ENCODE measurements around the gene CMC2.

CMC2 gene

GRCh38 chr16:81006813-81007695, at the start of gene CMC2, which contains the start of gene CENPN:
CMC2 (minus strand) TSS chr16:81006885; CDS start chr16:80997394, 9,491 bp downstream.
CENPN (plus strand) TSS chr16:81007214; CDS start chr16:81011940, 4,726 bp downstream.
- DNase-seq: peak; percentile 86

- no peak for DNase-seq
Observed at GRCh38 chr16:81053761-81054160, 47.1 kb upstream of the CMC2 start.

DNA sequence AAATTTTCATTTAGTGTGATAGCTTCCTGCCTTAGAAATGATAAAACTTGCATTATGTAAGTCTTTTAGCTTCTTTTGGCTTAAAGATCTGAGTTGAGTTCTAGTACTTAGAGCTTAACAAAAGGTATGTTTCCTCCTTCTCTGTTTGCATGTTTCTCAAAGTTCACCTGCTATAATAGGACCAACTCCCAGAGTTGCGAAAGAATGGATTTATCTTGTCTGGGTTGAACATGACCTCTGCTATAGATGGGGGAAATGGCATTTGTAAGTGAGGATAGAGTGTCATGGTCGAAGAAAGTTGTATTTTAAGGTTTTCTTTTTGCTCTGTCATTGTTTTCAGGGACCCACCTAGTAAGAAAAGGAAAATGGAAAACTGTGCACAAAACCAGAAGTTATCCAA, 36.1 kb upstream of the CMC2 start:
- DNase-seq: no peak

GRCh38 chr16:81041696-81042095, 35.0 kb upstream of the CMC2 start:
- no peak for DNase-seq

- DNase-seq: no peak
Observed at GRCh38 chr16:81040842-81041241, 34.2 kb upstream of the CMC2 start.

GRCh38 chr16:81040131-81040530, 33.4 kb upstream of the CMC2 start:
- no peak for DNase-seq

- no peak for DNase-seq
Observed at GRCh38 chr16:81036751-81037350, 30.2 kb upstream of the CMC2 start.

GRCh38 chr16:81035975-81036750, 29.5 kb upstream of the CMC2 start:
- DNase-seq: peak; percentile 2

DNA sequence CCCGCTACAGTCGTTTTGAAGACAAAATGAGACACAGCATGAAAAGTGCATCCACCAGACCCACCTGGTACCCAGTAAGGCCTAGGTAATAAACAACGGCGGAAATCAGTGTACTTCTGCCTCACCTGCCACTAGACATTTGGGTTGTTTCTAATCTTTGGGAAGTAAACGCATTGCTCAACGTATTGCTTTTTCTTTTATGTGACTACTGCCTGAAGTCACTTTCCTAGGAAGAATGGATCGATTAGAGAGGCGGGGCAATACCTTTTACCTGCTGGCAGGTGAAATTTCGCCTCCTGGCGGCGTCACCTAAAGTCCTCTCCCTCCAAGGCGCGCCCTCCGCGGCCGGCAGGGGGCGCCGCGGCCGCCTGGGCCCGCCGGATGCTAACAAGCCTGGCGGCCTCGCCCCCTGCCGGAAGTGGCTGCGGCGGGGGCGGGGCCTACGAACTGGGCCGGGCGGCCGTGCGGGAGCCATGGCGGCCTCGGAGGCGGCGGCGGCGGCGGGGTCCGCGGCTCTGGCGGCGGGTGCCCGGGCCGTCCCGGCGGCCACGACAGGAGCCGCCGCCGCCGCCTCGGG, 28.8 kb upstream of the CMC2 start, which contains the start of gene ATMIN:
Gene ATMIN, plus strand, starts transcription at position 445 of the 577 bp plus-strand sequence. Its CDS starts 29 bp downstream, at position 474.
- DNase-seq: peak; percentile 57

DNA sequence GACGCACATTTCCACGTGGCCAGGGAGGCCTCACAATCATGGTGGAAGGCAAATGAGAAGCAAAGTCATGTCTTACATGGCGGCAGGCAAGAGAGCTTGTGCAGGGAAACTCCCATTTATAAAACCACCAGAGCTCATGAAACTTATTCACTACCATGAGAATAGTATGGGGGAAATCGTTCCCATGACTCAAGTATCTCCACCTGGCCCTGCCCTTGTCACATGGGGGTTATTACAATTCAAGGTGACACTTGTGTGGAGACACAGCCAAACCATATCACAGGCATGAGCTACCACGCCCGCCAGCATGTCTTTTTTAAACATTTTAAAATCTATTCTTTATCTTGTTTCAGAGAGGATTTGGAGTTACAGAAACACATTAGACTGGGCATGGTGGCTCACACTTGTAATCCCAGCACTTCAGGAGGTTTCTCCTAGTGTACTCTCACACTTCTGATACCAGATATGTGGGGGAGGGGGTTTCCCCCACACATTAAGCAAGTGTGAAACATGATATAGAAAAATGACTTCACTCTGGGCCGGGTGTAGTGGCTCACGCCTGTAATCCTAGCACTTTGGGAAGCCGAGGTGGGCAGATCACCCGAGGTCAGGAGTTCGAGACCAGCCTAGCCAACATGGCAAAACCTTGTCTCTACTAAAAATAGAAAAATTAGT, 23.4 kb upstream of the CMC2 start:
- no peak for DNase-seq

DNA sequence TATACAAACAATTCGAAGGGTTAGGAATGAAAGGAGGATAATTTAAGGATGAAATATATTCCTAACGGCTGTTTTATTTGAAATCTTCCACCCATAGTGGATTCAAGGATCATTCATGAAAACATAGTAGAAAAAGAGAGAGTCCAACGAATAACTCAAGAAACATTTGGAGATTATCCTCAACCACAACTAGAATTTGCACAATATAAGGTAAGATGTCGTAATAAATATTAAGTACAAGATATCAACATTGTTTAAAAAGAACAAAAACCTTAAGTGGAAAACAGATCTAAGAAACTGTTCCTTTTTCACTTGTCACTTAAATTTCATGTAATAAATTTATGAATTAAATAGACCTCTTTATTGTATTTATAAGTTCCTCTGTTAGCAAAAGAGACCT, 19.7 kb upstream of the CMC2 start:
- no peak for DNase-seq

- DNase-seq: no peak
Observed at GRCh38 chr16:81018496-81018895, 11.8 kb upstream of the CMC2 start.

GRCh38 chr16:81014672-81015071, 8.0 kb upstream of the CMC2 start:
- no peak for DNase-seq

- no peak for DNase-seq
Observed at GRCh38 chr16:81012974-81013373, 6.3 kb upstream of the CMC2 start.

DNA sequence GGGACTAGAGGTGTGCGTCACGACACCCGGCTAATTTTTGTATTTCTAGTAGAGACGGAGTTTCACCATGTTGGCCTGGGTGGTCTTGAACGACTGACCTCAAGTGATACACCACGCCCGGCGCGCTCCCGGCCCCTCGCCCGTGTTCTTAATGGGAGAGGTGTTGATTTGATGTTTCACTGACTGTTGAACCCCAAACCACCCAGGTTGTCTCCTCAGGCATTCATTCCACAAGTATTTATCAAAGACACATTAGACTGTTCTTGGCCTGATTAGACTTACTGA, 1.8 kb upstream of the CMC2 start:
- DNase-seq: no peak

GRCh38 chr16:81006211-81006812, 373 bp downstream of the CMC2 start:
- peak; percentile 15 for DNase-seq

GRCh38 chr16:81005610-81006161, 999 bp downstream of the CMC2 start:
- DNase-seq: no peak

DNA sequence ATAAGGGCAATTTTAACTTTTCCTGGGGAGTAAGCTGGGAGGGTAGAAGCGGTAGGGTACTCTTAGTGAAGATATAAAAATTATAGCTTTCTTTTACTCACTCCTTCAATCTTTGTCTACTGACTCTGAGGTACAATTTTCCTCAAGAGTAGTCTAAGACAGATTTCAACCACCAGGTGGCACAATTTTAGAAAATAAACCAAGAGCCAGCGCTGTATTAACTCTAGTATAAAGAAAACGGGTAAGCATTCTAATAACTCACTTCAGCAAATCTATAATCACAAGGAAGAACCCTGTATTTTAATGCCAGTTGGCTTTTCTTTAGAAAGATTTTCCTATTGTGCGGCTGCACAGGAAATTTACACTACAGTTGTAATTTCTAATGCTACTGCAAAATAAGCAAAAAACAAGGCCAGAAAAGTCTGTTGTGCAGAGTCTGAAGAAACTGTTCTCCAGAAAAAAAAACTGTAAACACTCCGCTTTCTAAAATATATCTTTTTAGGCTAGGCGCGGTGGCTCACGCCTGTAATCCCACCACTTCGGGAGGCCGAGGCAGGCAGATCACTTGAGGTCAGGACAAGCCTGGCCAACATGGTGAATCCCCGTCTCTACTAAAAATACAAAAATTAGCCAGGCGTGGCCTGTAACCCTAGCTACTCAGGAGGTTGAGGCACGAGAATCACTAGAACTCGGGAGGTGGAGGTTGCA, 1.9 kb downstream of the CMC2 start:
- DNase-seq: peak; percentile 42

GRCh38 chr16:81003610-81004460, 2.9 kb downstream of the CMC2 start:
- DNase-seq: no peak

DNA sequence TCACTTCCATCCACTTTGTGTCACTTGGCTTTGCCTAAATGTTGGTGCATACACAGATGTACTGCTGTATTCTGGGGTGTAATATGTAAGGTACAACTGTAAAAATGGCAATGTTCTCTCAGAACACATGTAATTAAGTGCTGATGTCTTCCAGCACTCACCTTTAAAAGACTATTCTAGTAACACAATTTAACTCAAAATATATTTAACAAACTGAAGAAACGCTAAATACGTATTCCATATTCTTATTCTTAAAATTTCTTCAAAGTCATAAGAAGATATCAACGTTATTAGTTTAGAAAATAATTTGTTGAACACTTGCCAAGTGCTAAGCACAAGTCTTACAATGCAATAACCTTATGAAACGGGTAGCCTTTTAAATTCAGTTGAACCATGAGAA, 3.6 kb downstream of the CMC2 start:
- DNase-seq: no peak
